Measurements from ENCODE around the gene SDK2.

- TF ChIP-seq, protein P1, sequence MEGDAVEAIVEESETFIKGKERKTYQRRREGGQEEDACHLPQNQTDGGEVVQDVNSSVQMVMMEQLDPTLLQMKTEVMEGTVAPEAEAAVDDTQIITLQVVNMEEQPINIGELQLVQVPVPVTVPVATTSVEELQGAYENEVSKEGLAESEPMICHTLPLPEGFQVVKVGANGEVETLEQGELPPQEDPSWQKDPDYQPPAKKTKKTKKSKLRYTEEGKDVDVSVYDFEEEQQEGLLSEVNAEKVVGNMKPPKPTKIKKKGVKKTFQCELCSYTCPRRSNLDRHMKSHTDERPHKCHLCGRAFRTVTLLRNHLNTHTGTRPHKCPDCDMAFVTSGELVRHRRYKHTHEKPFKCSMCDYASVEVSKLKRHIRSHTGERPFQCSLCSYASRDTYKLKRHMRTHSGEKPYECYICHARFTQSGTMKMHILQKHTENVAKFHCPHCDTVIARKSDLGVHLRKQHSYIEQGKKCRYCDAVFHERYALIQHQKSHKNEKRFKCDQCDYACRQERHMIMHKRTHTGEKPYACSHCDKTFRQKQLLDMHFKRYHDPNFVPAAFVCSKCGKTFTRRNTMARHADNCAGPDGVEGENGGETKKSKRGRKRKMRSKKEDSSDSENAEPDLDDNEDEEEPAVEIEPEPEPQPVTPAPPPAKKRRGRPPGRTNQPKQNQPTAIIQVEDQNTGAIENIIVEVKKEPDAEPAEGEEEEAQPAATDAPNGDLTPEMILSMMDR (conservative IDR thresholded peaks at IDR 0.05; ENCODE audit: low read depth, low read length): no peak
- TF ChIP-seq MXI1 (IDR thresholded peaks at IDR 0.05; ENCODE audit: borderline replicate concordance, low read depth, low read length): no peak
- TF ChIP-seq BHLHE40 (IDR thresholded peaks at IDR 0.05; ENCODE audit: low read depth, low read length): no peak
- TF ChIP-seq SMC3 (IDR thresholded peaks at IDR 0.05; ENCODE audit: low read depth, low read length): no peak
- no peak for TF ChIP-seq POLR2A (IDR thresholded peaks at IDR 0.05; ENCODE audit: low read depth, low read length)
- no peak for TF ChIP-seq RFX5 (IDR thresholded peaks at IDR 0.05; ENCODE audit: low read depth, low read length)
Observed at GRCh38 chr17:73528679-73529078, 115.6 kb downstream of the SDK2 start.
